ENCODE data around the gene CKAP2L.

DNA sequence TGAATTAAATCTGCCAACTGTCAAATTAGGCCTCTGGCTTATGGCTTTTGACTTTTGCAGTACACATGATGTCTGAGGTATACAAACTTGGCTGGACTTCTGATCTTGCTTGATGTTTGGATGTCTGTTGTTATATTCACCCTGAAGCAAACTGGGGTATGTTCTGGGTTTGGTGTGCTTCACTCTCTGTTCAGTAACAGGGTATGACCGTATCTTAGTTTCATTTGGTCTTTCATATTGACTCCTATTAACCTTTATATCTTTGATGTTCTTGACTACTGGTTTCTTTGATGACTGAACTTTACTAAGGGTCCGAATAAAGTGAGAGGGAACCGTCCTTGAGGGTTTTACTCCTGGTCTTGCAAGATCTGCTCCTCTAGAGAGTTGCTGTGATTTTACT lies 8.2 kb downstream of the CKAP2L start:
- TF ChIP-seq POLR2A (IDR thresholded peaks at IDR 0.05; ENCODE audit: low read length): no peak
- TF ChIP-seq GATA1 (IDR thresholded peaks at IDR 0.05; ENCODE audit: low read depth, low read length): no peak
